GM18520 (cell line): ENCODE measurements around the gene CDK8.

Experiments used
- ATAC-seq: cut with Tn5 transposase; IDR thresholded peaks from one replicate; pipeline ENCODE4 v1.9.1; 2021; ENCODE audit not compliant: unreplicated experiment

The CDK8 gene

GRCh38 chr13:26436914-26437313 lies 183.0 kb downstream of the CDK8 start:
- no peak for ATAC-seq

GRCh38 chr13:26440111-26440510 lies 186.2 kb downstream of the CDK8 start:
- no peak for ATAC-seq

GRCh38 chr13:26441476-26441875 lies 187.5 kb downstream of the CDK8 start:
- ATAC-seq: no peak

GRCh38 chr13:26442541-26442940 lies 188.6 kb downstream of the CDK8 start:
- ATAC-seq: no peak

- no peak for ATAC-seq
These were observed 191.2 kb downstream of the CDK8 start for GRCh38 chr13:26445092-26445491.

GRCh38 chr13:26446751-26447150 lies 192.8 kb downstream of the CDK8 start:
- ATAC-seq: no peak

GRCh38 chr13:26448032-26448431 lies 194.1 kb downstream of the CDK8 start:
- no peak for ATAC-seq

- ATAC-seq: no peak
These were observed 195.3 kb downstream of the CDK8 start for GRCh38 chr13:26449063-26449848.
